HG02852 (cell line): ENCODE results near the gene SVIP.
A peak's percentile ranks its signal among the peaks of the same experiment; 100 is the strongest.

Experiments
- ATAC-seq: cut with Tn5 transposase; IDR thresholded peaks from one replicate; pipeline ENCODE4 v1.9.1; 2021; ENCODE audit warnings: mild to moderate bottlenecking, moderate library complexity; ENCODE audit not compliant: unreplicated experiment

SVIP gene

GRCh38 chr11:22829231-22830081 is at the start of gene SVIP:
SVIP (minus strand) TSS chr11:22829801; CDS start chr11:22829748, 53 bp downstream.
- ATAC-seq = peak; percentile 89

- no peak for ATAC-seq
Measured at GRCh38 chr11:22878604-22879003, 49.0 kb upstream of the SVIP start.

- ATAC-seq = no peak
Measured at GRCh38 chr11:22878039-22878438, 48.4 kb upstream of the SVIP start.

- ATAC-seq = peak; percentile 99
Measured at GRCh38 chr11:22875869-22876473, 46.4 kb upstream of the SVIP start.

- ATAC-seq = peak; percentile 80
Measured at GRCh38 chr11:22869325-22869724, 39.7 kb upstream of the SVIP start.

GRCh38 chr11:22860241-22860640 is 30.6 kb upstream of the SVIP start, which contains the start of gene CCDC179:
CCDC179 (minus strand) TSS chr11:22860474; CDS start chr11:22860421, 53 bp downstream.
- no peak for ATAC-seq

- no peak for ATAC-seq
Measured at GRCh38 chr11:22859756-22860155, 30.2 kb upstream of the SVIP start.

- ATAC-seq = no peak
Measured at GRCh38 chr11:22851477-22851876, 21.9 kb upstream of the SVIP start.

GRCh38 chr11:22846726-22847125 is 17.1 kb upstream of the SVIP start:
- no peak for ATAC-seq

- ATAC-seq = no peak
Measured at GRCh38 chr11:22832315-22833015, 2.9 kb upstream of the SVIP start.

GRCh38 chr11:22830082-22830414 is 447 bp upstream of the SVIP start:
- no peak for ATAC-seq

GRCh38 chr11:22828373-22828772 is 1.2 kb downstream of the SVIP start:
- ATAC-seq = no peak

- no peak for ATAC-seq
Measured at GRCh38 chr11:22822203-22822602, 7.4 kb downstream of the SVIP start.

- ATAC-seq = no peak
Measured at GRCh38 chr11:22809893-22810292, 19.7 kb downstream of the SVIP start.

- peak; percentile 29 for ATAC-seq
Measured at GRCh38 chr11:22808571-22809197, 20.9 kb downstream of the SVIP start.

GRCh38 chr11:22807855-22808570 is 21.6 kb downstream of the SVIP start:
- peak; percentile 95 for ATAC-seq

- no peak for ATAC-seq
Measured at GRCh38 chr11:22807391-22807790, 22.2 kb downstream of the SVIP start.

GRCh38 chr11:22802861-22803260 is 26.7 kb downstream of the SVIP start:
- no peak for ATAC-seq

GRCh38 chr11:22800482-22800881 is 29.1 kb downstream of the SVIP start:
- no peak for ATAC-seq

- ATAC-seq = no peak
Measured at GRCh38 chr11:22798901-22799300, 30.7 kb downstream of the SVIP start.

GRCh38 chr11:22797047-22797446 is 32.6 kb downstream of the SVIP start:
- no peak for ATAC-seq
